Skeletal muscle cell (primary cell): ENCODE measurements around the gene PLA2R1.

Experiments
- DNase-seq: peaks from one replicate; pipeline ENCODE4 v3.0.0-alpha.2; 2010; ENCODE audit warnings: low read depth
- H3K4me3 ChIP-seq: 2 replicates; pipeline ENCODE4 v1.5.1; 2011; ENCODE audit warnings: low read depth, mild to moderate bottlenecking, control low read depth, low read length, moderate library complexity

PLA2R1 gene

DNA sequence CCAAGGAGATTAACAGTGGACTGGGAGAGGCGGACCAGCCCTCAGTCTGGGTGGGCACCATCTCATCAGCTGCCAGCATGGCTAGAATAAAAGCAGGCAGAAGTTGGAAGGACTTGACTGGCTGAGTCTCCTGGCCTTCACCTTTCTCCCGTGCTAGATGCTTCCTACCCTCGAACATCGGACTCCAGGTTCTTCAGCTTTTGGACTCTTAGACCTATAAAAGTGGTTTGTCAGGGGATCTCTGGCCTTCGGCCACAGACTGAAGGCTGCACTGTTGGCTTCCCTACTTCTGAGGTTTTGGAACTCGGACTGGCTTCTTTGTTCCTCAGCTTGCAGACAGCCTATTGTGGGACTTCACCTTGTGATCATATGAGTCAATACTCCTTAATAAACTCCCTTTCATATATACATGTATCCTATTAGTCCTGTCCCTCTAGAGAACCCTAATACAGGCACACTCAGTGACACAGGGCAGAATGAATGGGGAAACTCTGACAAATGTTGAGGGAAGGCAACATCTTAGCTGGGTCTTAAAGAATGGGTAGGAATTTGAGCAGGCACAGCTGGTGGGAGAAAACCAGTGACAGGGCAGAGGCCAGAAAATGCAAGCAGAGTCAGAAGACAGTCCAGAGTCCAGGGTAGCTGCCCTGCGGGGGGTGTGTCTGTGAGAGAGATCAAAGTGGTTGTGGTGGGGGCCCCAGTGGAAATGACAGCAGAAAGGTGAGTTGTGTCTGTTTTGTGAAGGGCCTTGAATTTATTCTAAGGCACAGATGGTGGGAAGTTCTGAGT, 156.3 kb downstream of the PLA2R1 start:
- H3K4me3 ChIP-seq: no peak overlapping the region
- no peak for DNase-seq

DNA sequence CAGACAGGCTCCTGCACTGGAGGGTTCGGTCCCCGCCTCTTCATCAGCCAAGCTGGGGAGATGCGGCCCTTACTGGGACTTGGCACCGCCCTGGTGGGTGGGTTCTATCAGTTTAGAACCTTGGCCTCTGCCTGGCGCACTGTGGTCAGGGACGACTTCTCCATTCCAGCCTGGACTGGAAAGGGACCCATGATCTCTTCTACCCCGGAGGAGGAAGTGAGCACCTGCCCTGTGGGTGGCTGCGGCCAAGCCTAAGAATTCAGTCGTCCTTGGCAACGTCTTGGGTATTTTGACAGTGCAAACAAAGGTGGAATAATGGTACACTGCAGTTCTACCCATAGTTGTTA, 157.5 kb downstream of the PLA2R1 start:
- DNase-seq: no peak
- H3K4me3 ChIP-seq: no peak overlapping the region

DNA sequence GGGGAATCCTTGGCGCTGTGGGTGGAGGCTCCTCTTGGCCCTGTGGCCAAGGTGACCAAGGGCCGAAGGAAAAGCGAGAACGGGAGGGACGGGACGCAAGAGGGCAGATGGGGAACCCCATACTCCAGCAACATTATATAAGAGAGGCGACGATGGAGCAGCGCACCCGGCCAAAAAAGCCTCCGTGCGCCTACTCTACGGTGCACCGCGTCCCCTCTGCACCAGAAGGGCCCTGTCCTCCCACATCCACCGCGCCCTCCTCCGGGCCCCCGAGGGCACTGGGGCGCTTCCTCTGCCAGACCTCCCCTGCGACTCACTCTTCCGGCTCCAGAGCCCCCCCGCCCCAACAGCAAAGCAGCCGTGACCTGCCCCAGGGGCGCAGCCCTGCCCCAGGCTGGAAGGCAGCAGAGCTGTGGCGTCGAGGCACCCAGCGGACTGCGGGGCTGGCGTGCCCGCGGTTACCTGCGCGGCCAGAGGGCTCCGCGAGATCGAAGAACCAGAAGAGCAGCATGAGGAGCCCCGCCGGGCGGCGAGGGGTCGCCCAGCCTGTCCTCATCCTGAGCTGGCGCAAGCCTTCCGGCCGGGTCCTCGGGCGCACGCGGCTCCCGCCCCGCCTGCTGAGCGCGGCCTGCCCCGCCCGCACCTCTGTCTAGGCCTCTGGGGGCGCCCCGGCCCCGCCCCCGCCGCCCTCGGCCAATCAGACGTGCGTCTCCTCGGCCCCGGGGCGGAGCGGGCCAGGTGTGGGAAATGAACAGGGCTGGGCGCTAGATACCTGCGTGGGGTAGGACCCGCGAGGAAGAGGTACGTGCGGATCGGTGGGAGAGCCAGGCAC, 158.1 kb downstream of the PLA2R1 start, which contains the start of gene LY75:
TSS of gene LY75 (minus strand) at position 630 of the 832 bp plus-strand sequence.
- peak within 1 kb of the TSS; percentile 19 for H3K4me3 ChIP-seq
- no peak for DNase-seq

GRCh38 chr2:159903443-159904126, 158.8 kb downstream of the PLA2R1 start:
- H3K4me3 ChIP-seq: peak overlapping the region; percentile 19
- DNase-seq: no peak

- DNase-seq: no peak
- no peak overlapping the region for H3K4me3 ChIP-seq
These were observed 159.7 kb downstream of the PLA2R1 start for GRCh38 chr2:159902722-159903121.

- no peak for DNase-seq
- no peak overlapping the region for H3K4me3 ChIP-seq
These were observed 162.1 kb downstream of the PLA2R1 start for GRCh38 chr2:159900343-159900742.

- no peak for DNase-seq
- H3K4me3 ChIP-seq: no peak overlapping the region
These were observed 164.0 kb downstream of the PLA2R1 start for GRCh38 chr2:159898441-159898840.

- no peak for DNase-seq
These were observed 164.7 kb downstream of the PLA2R1 start for GRCh38 chr2:159897720-159898119.

GRCh38 chr2:159897081-159897480, 165.3 kb downstream of the PLA2R1 start:
- no peak for DNase-seq
- no peak overlapping the region for H3K4me3 ChIP-seq

More at GRCh38 chr2:159897720-159898119, 164.7 kb downstream of the PLA2R1 start:
- no peak overlapping the region for H3K4me3 ChIP-seq

DNA sequence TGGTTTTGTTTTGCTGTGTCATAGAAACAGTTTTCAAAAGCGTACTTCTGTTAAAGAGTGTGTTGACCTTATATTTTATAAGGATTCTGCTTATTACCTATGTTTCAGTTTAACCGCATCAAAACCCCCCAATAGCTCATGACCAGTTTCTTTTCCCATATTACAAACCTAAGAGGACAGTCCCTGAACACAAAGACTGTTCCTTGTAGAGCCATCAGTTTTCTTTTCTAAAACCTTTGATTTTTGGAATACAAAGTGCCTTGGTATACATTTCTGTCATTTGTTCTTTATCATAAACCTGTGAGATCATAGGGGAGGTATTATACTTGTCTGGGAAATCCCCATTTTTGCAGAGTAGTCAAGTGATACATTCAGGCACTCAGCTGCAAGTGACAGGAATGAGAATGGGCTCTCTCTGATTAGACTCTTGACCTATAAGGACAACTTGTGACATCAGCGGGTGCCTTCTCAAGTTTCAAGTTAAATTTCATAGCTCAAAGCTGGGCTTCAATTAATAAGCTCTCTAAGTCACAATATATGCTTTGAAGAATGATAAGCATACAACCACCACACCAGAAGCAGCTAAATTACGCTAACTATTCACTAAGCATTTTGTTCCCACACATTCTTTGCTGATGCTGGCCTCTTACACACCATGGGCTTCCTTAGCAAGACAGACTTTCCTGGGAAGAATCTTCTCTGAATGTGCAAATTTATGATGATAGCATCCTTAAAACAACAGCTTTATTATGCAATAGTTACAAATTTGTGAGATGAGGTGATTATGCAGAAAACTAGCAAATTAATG, 167.0 kb downstream of the PLA2R1 start:
- no peak overlapping the region for H3K4me3 ChIP-seq
- DNase-seq: no peak

- no peak overlapping the region for H3K4me3 ChIP-seq
- no peak for DNase-seq
These were observed 168.1 kb downstream of the PLA2R1 start for GRCh38 chr2:159894145-159894838.

DNA sequence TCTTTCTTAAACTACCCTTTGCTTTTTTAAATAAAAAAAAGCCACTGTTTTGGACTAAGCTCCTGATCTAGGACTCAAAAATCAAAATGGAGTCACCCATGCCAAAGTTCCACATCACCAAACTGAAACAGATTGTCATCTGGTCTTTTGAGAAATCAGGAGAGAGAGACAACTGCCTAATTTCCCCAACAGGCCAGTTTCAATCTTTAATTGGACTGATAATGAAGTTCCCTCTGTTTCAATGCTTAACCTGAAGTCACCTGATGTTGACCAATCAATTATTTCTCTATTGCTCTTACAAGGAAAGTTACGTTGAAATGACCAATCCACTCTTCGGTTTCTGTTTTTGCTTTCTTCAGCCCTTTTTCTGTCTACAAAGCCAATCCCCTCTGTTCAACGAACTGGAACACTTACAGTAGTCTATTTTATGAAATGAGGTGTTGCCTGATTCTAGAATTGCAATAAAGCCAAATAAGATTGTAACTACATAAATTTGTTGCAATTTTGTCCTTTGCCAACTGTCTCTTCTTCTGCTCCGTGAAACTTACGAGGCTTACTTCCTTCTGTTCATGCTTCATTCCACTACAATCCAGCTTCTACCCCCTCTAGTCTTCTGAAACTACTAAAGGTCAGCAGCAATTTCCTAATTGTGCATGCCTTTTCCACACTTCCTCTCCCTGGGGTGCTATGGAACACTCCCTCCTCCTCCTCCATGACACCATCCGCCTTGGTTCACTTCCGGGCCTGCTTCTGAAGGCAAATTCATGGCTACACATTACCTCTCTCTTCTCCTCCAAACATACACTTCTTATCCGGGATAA, 169.2 kb downstream of the PLA2R1 start:
- no peak for DNase-seq
- H3K4me3 ChIP-seq: no peak overlapping the region

- H3K4me3 ChIP-seq: no peak overlapping the region
- DNase-seq: peak; percentile 18
These were observed 170.3 kb downstream of the PLA2R1 start for GRCh38 chr2:159891917-159892730.

- DNase-seq: no peak
- no peak overlapping the region for H3K4me3 ChIP-seq
These were observed 171.2 kb downstream of the PLA2R1 start for GRCh38 chr2:159891267-159891588.

DNA sequence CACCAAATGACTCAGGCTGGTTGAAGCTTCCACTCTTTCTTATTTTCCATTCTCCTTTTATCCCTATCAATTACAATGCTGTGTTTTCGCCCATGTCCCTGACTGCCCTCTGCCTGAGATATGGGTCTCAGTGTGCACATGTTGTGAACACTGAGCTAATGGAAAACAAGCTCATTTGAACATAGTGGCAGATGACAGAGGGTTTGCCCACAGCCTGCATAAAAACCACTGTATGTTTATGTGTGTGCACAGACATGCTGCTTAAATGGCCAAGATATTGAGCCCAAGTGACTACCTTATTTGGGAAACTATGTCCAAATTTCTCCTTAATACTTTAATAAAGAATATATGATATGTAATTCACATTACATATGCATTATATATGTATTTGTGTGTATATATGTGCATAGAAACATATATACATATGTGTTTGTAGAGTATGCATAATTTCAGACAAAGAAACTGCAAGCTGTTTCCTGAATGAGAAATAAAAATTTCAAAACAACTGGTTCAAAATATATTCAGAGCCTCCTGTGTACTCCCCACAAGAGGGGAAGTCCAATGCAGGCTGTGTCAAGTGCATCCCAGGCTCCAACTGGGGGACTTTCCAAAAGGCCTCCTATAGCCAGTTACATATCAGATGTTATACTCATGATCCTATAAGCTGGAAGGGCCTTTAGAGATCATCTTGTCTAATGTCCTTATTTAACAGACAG, 171.7 kb downstream of the PLA2R1 start:
- no peak for DNase-seq
- H3K4me3 ChIP-seq: no peak overlapping the region

DNA sequence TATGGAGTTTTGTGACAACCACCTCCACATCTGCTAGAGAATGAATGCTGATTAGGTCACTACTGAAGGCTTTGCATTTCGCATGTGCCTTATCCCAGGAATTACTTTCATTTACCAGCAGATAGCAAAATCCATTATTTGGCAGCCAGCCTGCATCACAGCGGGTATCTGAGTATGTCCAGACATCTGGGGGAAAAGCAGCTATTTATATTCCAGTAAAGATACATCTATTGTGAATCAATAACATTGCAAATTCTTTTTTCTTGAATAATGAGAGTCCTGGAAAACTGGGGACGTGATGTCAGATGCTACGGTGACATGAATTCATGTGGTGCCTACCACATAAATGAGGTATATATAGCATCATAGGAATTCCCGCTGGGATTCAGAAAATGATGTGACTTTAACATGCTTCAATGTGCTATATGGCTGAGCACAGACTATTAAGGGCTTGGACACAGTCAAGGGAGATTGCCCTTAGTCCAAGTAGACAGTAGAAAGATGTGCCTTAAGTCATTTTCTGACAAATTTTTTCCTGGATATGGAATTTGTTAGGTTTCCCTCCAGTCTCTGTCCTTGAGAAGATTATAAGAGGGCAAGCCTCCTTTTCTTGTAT, 180.2 kb downstream of the PLA2R1 start:
- H3K4me3 ChIP-seq: no peak overlapping the region
- DNase-seq: no peak
